IMR-90 (cell line): ENCODE data around the gene CNGB1. TPM values are rescaled to one million over a fixed set of nuclear protein-coding genes. Genes with fewer than 3 reads are reported as not detected.

Source experiments
- ATAC-seq: fragments of 200-7000 bp; cut with Tn5 transposase; 2 replicates; pipeline ENCODE4 v1.9.1; 2020; ENCODE audit warnings: low read depth, mild to moderate bottlenecking, moderate library complexity
- BruUV-seq: library from RNA; stranded (reverse); fragments of 400-500 nt; replicated peaks from 2 replicates; lab custom pipeline; 2021; lab: Mats Ljungman, UMichigan
- CTCF ChIA-PET: fragments of 300-600 bp; formaldehyde crosslinking; extraction: SDS; loops from one replicate; lab custom pipeline; 2021; ENCODE audit warnings: antibody characterized with exemption; lab: Yijun Ruan, JAX
- POLR2A ChIA-PET: fragments of 300-600 bp; sonication (Branson Sonifier 250); formaldehyde crosslinking; loops from one replicate; lab custom pipeline; 2022; ENCODE audit warnings: antibody characterized with exemption; ENCODE audit not compliant: unreplicated experiment; lab: Charles Lee
- DNase-seq: peaks from one replicate; pipeline ENCODE4 v3.0.0; 2013
- H2AFZ ChIP-seq: replicated peaks from 2 replicates; pipeline ENCODE3; 2013; ENCODE audit warnings: low read length, mild to moderate bottlenecking; ENCODE audit not compliant: poor library complexity
- H2AK5ac ChIP-seq: 2 replicates; pipeline ENCODE4 v1.6.1; 2013; ENCODE audit warnings: low read depth, low read length, inconsistent platforms
- H2AK9ac ChIP-seq: replicated peaks from 2 replicates; pipeline ENCODE3; 2013; ENCODE audit warnings: mild to moderate bottlenecking, low read depth, low read length, moderate library complexity; ENCODE audit not compliant: poor library complexity
- H2BK120ac ChIP-seq: 2 replicates; pipeline ENCODE4 v1.6.1; 2013; ENCODE audit warnings: low read depth, low read length, inconsistent platforms
- H2BK15ac ChIP-seq: 3 replicates; pipeline ENCODE4 v1.6.1; 2013; ENCODE audit warnings: low read depth, low read length, inconsistent platforms
- H2BK20ac ChIP-seq: 2 replicates; pipeline ENCODE4 v1.6.1; 2013; ENCODE audit warnings: low read depth, mild to moderate bottlenecking, inconsistent platforms, low read length, moderate library complexity
- H2BK5ac ChIP-seq: 2 replicates; pipeline ENCODE4 v1.6.1; 2013; ENCODE audit warnings: mild to moderate bottlenecking, low read depth, low read length, inconsistent platforms; ENCODE audit not compliant: poor library complexity, severe bottlenecking
- H3K14ac ChIP-seq: replicated peaks from 2 replicates; pipeline ENCODE4 v1.6.1; 2013; ENCODE audit warnings: low read depth, low read length, inconsistent platforms
- H3K18ac ChIP-seq: 2 replicates; pipeline ENCODE4 v1.6.1; 2013; ENCODE audit warnings: low read depth, low read length, control low read depth
- H3K23ac ChIP-seq: 2 replicates; pipeline ENCODE4 v1.6.1; 2013; ENCODE audit warnings: low read depth, low read length, inconsistent platforms
- H3K27ac ChIP-seq: 2 replicates; pipeline ENCODE4 v1.5.1; 2013; ENCODE audit warnings: mild to moderate bottlenecking, control low read depth, low read length; ENCODE audit not compliant: insufficient read depth
- H3K27me3 ChIP-seq: 2 replicates; pipeline ENCODE4 v1.6.1; 2013; ENCODE audit warnings: low read length; ENCODE audit not compliant: control insufficient read depth, insufficient read depth
- H3K36me3 ChIP-seq: 2 replicates; pipeline ENCODE4 v1.6.1; 2013; ENCODE audit warnings: low read length, mixed read lengths; ENCODE audit not compliant: control insufficient read depth, insufficient read depth
- H3K4ac ChIP-seq: 2 replicates; pipeline ENCODE4 v1.6.1; 2013; ENCODE audit warnings: low read depth, low read length, inconsistent platforms
- H3K4me1 ChIP-seq: 2 replicates; pipeline ENCODE4 v1.6.1; 2013; ENCODE audit warnings: low read length, mixed read lengths; ENCODE audit not compliant: control insufficient read depth, insufficient read depth
- H3K4me2 ChIP-seq: 2 replicates; pipeline ENCODE4 v1.6.1; 2013; ENCODE audit warnings: low read depth, mild to moderate bottlenecking, control low read depth, low read length, moderate library complexity
- H3K4me3 ChIP-seq: 2 replicates; pipeline ENCODE4 v1.5.1; 2013; ENCODE audit warnings: low read depth, mild to moderate bottlenecking, control low read depth, low read length, moderate library complexity; ENCODE audit not compliant: insufficient read depth
- H3K56ac ChIP-seq: 2 replicates; pipeline ENCODE4 v1.6.1; 2013; ENCODE audit warnings: low read length, inconsistent platforms; ENCODE audit not compliant: insufficient read depth; ENCODE audit errors: extremely low read depth
- H3K79me1 ChIP-seq, 2 experiments: 2 replicates each; pipeline ENCODE4 v1.6.1; 2013; ENCODE audit warnings: low read length in 2 of 2, inconsistent platforms in 1 of 2, low read depth in 1 of 2
- H3K9ac ChIP-seq: 2 replicates; pipeline ENCODE4 v1.6.1; 2013; ENCODE audit warnings: low read depth, low read length, control low read depth
- H3K9me1 ChIP-seq: 2 replicates; pipeline ENCODE4 v1.6.1; 2013; ENCODE audit warnings: low read length, inconsistent platforms; ENCODE audit not compliant: insufficient read depth
- H3K9me3 ChIP-seq: 2 replicates; pipeline ENCODE4 v1.6.1; 2013; ENCODE audit warnings: low read length; ENCODE audit not compliant: control insufficient read depth, insufficient read depth
- H4K20me1 ChIP-seq: 2 replicates; pipeline ENCODE4 v1.6.1; 2013; ENCODE audit warnings: low read length, inconsistent platforms; ENCODE audit not compliant: insufficient read depth
- H4K5ac ChIP-seq: 2 replicates; pipeline ENCODE4 v1.6.1; 2013; ENCODE audit warnings: mild to moderate bottlenecking, low read depth, low read length, control low read depth
- H4K8ac ChIP-seq, 2 experiments: 2 replicates each; pipeline ENCODE4 v1.6.1; 2013; ENCODE audit warnings: low read depth in 2 of 2, low read length in 2 of 2, control low read depth in 1 of 2, inconsistent platforms in 1 of 2
- H4K91ac ChIP-seq: 2 replicates; pipeline ENCODE4 v1.6.1; 2013; ENCODE audit warnings: low read depth, low read length, inconsistent platforms; ENCODE audit not compliant: insufficient read depth
- BHLHE40 ChIP-seq: fragments of 150-350 bp; IDR thresholded peaks from 2 replicates; pipeline ENCODE4 v1.6.1; 2016; ENCODE audit warnings: mild to moderate bottlenecking, low read depth, low read length
- CEBPB ChIP-seq: IDR thresholded peaks from 2 replicates; pipeline ENCODE4 v1.6.1; 2012; ENCODE audit warnings: low read depth, low read length, improper control_type of control experiment
- MAZ ChIP-seq: IDR thresholded peaks from 2 replicates; pipeline ENCODE4 v1.6.1; 2012; ENCODE audit warnings: low read depth, mild to moderate bottlenecking, low read length, improper control_type of control experiment, moderate library complexity, borderline replicate concordance
- MXI1 ChIP-seq: IDR thresholded peaks from 2 replicates; pipeline ENCODE4 v1.6.1; 2012; ENCODE audit warnings: low read depth, mild to moderate bottlenecking, low read length, moderate library complexity, borderline replicate concordance
- POLR2A ChIP-seq: IDR thresholded peaks from 2 replicates; pipeline ENCODE4 v1.6.1; 2012; ENCODE audit warnings: mild to moderate bottlenecking, low read depth, low read length
- WGBS, 2 experiments: methylation state at CpG; one replicate each; pipeline versions ENCODE4 v1.1.5 to v1.1.7; 2013; ENCODE audit warnings: missing lambda C conversion rate in 2 of 2; ENCODE audit not compliant: insufficient read length in 1 of 2; ENCODE audit errors: extremely low coverage in 2 of 2; 5-methylcytosine and 5-hydroxymethylcytosine counted together
- dilution Hi-C: fragments of 300-500 bp; cut with HindIII; formaldehyde crosslinking; loops from one replicate; pipeline ENCODE4 v1.14.3; 2018; ENCODE audit warnings: low sequenced_read_pairs; ENCODE audit not compliant: unreplicated experiment
- in situ Hi-C: fragments of 300-500 bp; cut with MboI; formaldehyde crosslinking; loops from 3 replicates; pipeline ENCODE4 v1.14.3; 2019; ENCODE audit warnings: low sequenced_read_pairs, inconsistent platforms, mixed read lengths
- intact Hi-C: fragments of 100-400 bp; cut with micrococcal nuclease; formaldehyde crosslinking; loops from 2 replicates; pipeline ENCODE4 v1.10.0; 2022
- polyA plus RNA-seq, 3 experiments: library from polyadenylated mRNA; depleted of rRNA; stranded (reverse); fragments of >200 nt; gene quantifications; 2 replicates each; pipeline ENCODE4 v1.2.3, GENCODE V29; 2012; ENCODE audit warnings: low replicate concordance in 1 of 3
- total RNA-seq: library from RNA; depleted of rRNA; stranded (reverse); fragments of >200 nt; gene quantifications from 2 replicates; pipeline ENCODE4 v1.2.3, GENCODE V29; 2012

CNGB1 gene
- total and polyA plus RNA-seq, 2 of the 4 experiments (the other 2 are of a cell fraction) = not detected

DNA sequence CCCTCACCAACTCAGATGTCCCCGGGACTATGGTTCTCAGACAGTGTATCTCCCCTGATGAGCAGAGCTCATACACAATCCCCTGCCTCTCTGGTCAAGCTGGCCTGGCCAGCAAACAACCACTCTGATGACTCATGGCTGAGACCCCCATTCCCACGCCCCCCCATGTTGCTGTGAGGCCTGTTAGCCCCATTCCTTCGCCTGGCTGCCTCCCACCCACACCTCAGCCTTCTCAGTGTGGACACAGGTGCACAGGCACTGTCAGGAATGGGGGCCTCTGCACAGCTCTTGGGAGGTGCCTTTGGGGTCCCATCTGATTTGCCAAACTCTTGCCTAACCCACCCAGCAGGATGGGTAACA, 80.2 kb downstream of the CNGB1 start:
- H4K91ac ChIP-seq = peak overlapping the region; percentile 59; the same call in 1 of the 2 replicates
- H3K56ac ChIP-seq = no peak overlapping the region
- H3K27me3 ChIP-seq = peaks cover 18% of the 10 kb centered on the region
- no peak overlapping the region for H3K18ac ChIP-seq
- H2BK15ac ChIP-seq = no peak overlapping the region; the same call in 2 of the 3 replicates
- H3K4me2 ChIP-seq = no peak overlapping the region
- H3K9me1 ChIP-seq = peaks cover 16% of the 10 kb centered on the region
- WGBS, 2 experiments = 83% methylated on average over 2 of the region's 3 CpGs; no CpG with 5 or more reads in 1 of the 2 experiments
- H3K27ac ChIP-seq = no peak overlapping the region
- no TSS peak for BruUV-seq
- no peak overlapping the region for H2BK5ac ChIP-seq
- no peak overlapping the region for H4K8ac ChIP-seq
- ATAC-seq = no peak
- H3K36me3 ChIP-seq = no peaks in the 10 kb centered on the region
- H3K9me3 ChIP-seq = no peaks in the 10 kb centered on the region
- no peak overlapping the region for H3K14ac ChIP-seq
- no peak overlapping the region for H3K23ac ChIP-seq
- no peak overlapping the region; the same call in 1 of the 2 replicates for H2BK20ac ChIP-seq
- DNase-seq = no peak
- no peak overlapping the region for H3K4me3 ChIP-seq
- intact Hi-C loops (loop anchor here (5.0 kb wide), 1 partner anchor 88 kb away; the partner anchor contains the start of gene KIFC3), dilution Hi-C loops (no loop called here), in situ Hi-C loops (no loop called here)
- H2AK5ac ChIP-seq = peak overlapping the region; percentile 44; the same call in 1 of the 2 replicates
- H4K5ac ChIP-seq = no peak overlapping the region
- peaks cover 10% of the 10 kb centered on the region for H3K4me1 ChIP-seq
- TF ChIP-seq POLR2A (no peak), CEBPB (no peak), BHLHE40 (no peak), MAZ (no peak), MXI1 (no peak)
- no peak overlapping the region for H3K9ac ChIP-seq
- CTCF ChIA-PET = no interaction called here
- no peaks in the 10 kb centered on the region for H4K20me1 ChIP-seq
- POLR2A ChIA-PET = no interaction called here
- H2AK9ac ChIP-seq = no peak overlapping the region
- no peak overlapping the region for H2BK120ac ChIP-seq
- peak overlapping the region; percentile 20 for H3K4ac ChIP-seq
- H2AFZ ChIP-seq = no peak overlapping the region
- H3K79me1 ChIP-seq = no peaks in the 10 kb centered on the region
